Loucy (cell line): Measurements from ENCODE around the gene IRF2BPL.

Experiments
- H2AFZ ChIP-seq: fragments of 200-600 bp; sonication (generic); 2 replicates; pipeline ENCODE4 v1.6.0; 2016; ENCODE audit warnings: antibody characterized with exemption, mild to moderate bottlenecking, low read length, moderate library complexity
- H3F3A ChIP-seq: fragments of 200-600 bp; 2 replicates; pipeline ENCODE4 v1.6.0; 2016; ENCODE audit warnings: antibody characterized with exemption, low read depth, mild to moderate bottlenecking
- H3K27me3 ChIP-seq: fragments of 200-600 bp; sonication (generic); 2 replicates; pipeline ENCODE4 v1.6.1; 2014; ENCODE audit warnings: low read length, mild to moderate bottlenecking; ENCODE audit not compliant: insufficient read depth, poor library complexity, severe bottlenecking
- H3K36me3 ChIP-seq: fragments of 200-600 bp; sonication (generic); 2 replicates; pipeline ENCODE4 v1.6.1; 2016; ENCODE audit warnings: low read length; ENCODE audit not compliant: insufficient read depth
- H3K4me1 ChIP-seq: fragments of 200-600 bp; sonication (generic); 2 replicates; pipeline ENCODE4 v1.5.1; 2014; ENCODE audit warnings: low read length, mild to moderate bottlenecking; ENCODE audit not compliant: insufficient read depth, poor library complexity, severe bottlenecking
- H3K4me2 ChIP-seq: fragments of 200-600 bp; sonication (generic); 2 replicates; pipeline ENCODE4 v1.6.0; 2014; ENCODE audit warnings: antibody characterized with exemption, low read length, low read depth, mild to moderate bottlenecking; ENCODE audit not compliant: poor library complexity, severe bottlenecking
- H3K4me3 ChIP-seq: fragments of 200-600 bp; sonication (generic); 2 replicates; pipeline ENCODE4 v1.5.1; 2014; ENCODE audit warnings: low read length, mild to moderate bottlenecking, mixed read lengths; ENCODE audit not compliant: poor library complexity, severe bottlenecking
- H3K79me2 ChIP-seq: fragments of 200-600 bp; sonication (generic); 2 replicates; pipeline ENCODE4 v1.6.1; 2014; ENCODE audit warnings: low read length; ENCODE audit not compliant: insufficient read depth
- H3K9ac ChIP-seq: fragments of 200-600 bp; sonication (generic); 2 replicates; pipeline ENCODE4 v1.6.0; 2014; ENCODE audit warnings: mild to moderate bottlenecking, low read depth, low read length, moderate library complexity; ENCODE audit not compliant: poor library complexity, severe bottlenecking
- H3K9me2 ChIP-seq: fragments of 200-600 bp; sonication (generic); replicated peaks from 2 replicates; pipeline ENCODE4 v1.6.1; 2016; ENCODE audit warnings: low read depth, low read length, mixed read lengths
- H3K9me3 ChIP-seq: fragments of 200-600 bp; sonication (generic); 2 replicates; pipeline ENCODE4 v1.6.1; 2014; ENCODE audit warnings: mild to moderate bottlenecking, antibody characterized with exemption, low read length, low read depth; ENCODE audit not compliant: insufficient read depth
- H4K20me1 ChIP-seq: fragments of 200-600 bp; sonication (generic); 2 replicates; pipeline ENCODE4 v1.6.0; 2014; ENCODE audit warnings: antibody characterized with exemption, low read length, mild to moderate bottlenecking; ENCODE audit not compliant: insufficient read depth, poor library complexity, severe bottlenecking
- EZH2phosphoT487 ChIP-seq: fragments of 200-600 bp; IDR thresholded peaks from 2 replicates; pipeline ENCODE4 v1.6.1; 2018; ENCODE audit warnings: antibody characterized with exemption, mild to moderate bottlenecking, moderate library complexity, borderline replicate concordance
- TF ChIP-seq, protein P1 (sequence below): fragments of 200-600 bp; sonication (generic); conservative IDR thresholded peaks from 2 replicates; pipeline ENCODE4 v1.5.1; 2014; ENCODE audit warnings: mild to moderate bottlenecking, antibody characterized with exemption, low read length

Gene IRF2BPL

DNA sequence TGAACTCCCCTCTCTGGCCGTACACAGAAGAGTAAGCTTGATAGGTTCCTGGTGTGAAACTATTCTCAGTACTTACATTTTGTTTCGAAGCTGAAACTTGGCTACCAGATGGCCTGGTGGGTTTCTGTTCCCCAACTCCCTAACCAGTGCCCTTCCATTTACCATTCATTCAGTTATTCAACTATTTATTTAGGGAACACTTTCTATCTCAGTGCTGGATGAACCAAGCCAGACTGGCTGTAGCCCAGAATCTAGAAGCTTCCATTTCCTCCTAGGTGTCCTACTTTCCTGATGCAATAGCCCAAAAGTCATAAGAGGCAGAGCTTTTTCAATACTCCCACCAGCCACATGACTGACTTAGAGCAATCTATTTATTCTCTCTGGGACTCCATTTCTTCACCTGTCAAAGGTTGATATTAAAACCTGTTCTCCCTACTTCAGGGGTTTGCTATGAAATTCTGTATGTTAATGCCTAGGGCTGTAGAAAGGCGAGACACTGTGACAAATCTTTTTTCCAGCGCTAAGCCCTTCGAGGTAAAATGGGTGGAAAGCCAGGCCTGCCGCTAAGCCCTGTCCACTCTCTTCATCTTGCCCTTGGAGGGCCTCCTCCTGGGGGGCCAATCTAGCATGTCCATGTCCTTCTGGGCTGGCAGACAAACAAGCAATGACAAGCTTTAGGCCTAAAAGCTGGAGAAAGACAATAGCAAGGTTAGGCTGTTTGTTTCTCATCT lies 8.1 kb upstream of the IRF2BPL start:
- H3K9me2 ChIP-seq: no peaks in the 10 kb centered on the region
- no peaks in the 10 kb centered on the region for H3K36me3 ChIP-seq
- no peaks in the 10 kb centered on the region for H3K27me3 ChIP-seq
- H4K20me1 ChIP-seq: no peaks in the 10 kb centered on the region
- peak overlapping the region; percentile 91 for H3K4me2 ChIP-seq
- no peak overlapping the region for H2AFZ ChIP-seq
- H3K79me2 ChIP-seq: peaks cover 21% of the 10 kb centered on the region; the same call in 1 of the 2 replicates
- H3K4me3 ChIP-seq: no peak overlapping the region
- no peak for TF ChIP-seq EZH2phosphoT487
- TF ChIP-seq, protein P1, sequence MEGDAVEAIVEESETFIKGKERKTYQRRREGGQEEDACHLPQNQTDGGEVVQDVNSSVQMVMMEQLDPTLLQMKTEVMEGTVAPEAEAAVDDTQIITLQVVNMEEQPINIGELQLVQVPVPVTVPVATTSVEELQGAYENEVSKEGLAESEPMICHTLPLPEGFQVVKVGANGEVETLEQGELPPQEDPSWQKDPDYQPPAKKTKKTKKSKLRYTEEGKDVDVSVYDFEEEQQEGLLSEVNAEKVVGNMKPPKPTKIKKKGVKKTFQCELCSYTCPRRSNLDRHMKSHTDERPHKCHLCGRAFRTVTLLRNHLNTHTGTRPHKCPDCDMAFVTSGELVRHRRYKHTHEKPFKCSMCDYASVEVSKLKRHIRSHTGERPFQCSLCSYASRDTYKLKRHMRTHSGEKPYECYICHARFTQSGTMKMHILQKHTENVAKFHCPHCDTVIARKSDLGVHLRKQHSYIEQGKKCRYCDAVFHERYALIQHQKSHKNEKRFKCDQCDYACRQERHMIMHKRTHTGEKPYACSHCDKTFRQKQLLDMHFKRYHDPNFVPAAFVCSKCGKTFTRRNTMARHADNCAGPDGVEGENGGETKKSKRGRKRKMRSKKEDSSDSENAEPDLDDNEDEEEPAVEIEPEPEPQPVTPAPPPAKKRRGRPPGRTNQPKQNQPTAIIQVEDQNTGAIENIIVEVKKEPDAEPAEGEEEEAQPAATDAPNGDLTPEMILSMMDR: no peak
- H3F3A ChIP-seq: peaks cover 32% of the 10 kb centered on the region
- H3K4me1 ChIP-seq: peaks cover 73% of the 10 kb centered on the region
- peak overlapping the region; percentile 82 for H3K9ac ChIP-seq
- H3K9me3 ChIP-seq: no peaks in the 10 kb centered on the region

DNA sequence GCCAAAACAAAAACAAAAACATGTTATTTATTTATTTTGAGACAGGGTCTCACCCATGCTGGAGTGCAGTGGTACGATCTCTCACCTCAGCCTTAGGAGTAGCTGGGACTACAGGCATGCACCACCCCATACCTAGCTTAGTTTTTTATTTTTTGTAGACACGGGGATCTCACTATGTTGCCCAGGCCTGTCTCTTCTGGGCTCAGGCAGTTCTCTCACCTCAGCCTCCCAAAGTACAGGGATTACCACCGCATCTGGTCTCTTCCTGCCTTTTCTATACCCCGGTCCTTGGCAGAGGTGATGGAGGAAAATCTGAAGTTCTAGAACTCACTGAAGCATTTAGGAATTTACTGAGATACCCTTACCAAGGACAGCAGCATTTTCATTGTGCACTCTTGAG lies 6.8 kb upstream of the IRF2BPL start:
- Histone ChIP-seq H4K20me1 (no peaks in the 10 kb centered on the region), H3K36me3 (no peaks in the 10 kb centered on the region), H2AFZ (no peak overlapping the region), H3F3A (peaks cover 24% of the 10 kb centered on the region), H3K9ac (no peak overlapping the region), H3K79me2 (peaks cover 21% of the 10 kb centered on the region; the same call in 1 of the 2 replicates), H3K9me2 (no peaks in the 10 kb centered on the region), H3K4me3 (no peak overlapping the region), H3K9me3 (no peaks in the 10 kb centered on the region), H3K4me2 (peak overlapping the region; percentile 87), H3K27me3 (no peaks in the 10 kb centered on the region), H3K4me1 (peaks cover 66% of the 10 kb centered on the region)
- no peak for TF ChIP-seq EZH2phosphoT487
- TF ChIP-seq, protein P1: no peak

DNA sequence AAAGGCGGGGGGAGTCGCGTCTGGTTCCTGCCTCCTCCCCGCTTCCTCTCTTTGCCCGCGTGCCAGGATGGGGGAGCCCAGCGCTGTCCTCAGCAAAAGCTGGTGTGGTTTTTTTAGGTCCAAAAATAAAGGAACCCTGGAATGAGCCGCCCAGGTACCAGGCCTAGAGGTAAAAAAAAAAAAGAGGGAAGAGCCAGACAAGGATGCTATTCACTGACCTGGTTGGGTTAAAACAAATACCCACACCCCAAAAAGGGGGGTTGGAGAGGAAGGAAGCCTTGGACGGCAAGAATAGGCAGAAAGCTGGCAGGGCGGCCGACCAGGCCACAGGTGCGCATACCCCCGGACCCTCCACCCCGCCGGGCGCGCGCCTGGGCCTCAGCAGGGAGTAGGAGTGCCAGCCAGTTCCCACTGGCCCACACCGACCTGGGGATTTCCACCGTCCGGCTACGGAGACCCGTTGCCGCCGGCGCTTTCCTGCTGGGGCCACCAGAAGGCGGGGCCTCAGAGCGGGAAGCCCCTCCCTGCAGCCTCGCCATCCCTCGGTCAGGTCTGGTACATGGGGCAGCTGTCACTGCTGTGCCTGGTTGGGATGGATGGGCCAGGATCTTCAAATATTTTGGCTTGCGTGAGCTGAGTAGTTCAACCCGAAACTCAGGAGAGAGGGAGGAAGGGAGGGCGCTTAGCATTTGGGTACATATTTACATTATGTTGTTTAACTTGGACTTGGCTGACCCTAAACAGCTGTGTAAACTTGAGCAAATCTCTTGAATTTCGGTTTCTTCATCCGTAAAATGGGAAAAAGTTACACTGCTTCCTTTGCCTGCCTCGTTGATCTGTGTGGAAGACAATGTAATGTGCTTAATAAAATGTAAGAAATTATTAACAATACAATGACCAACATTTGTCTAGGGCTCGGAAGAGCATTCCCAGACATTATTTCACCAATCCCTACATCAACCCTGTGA lies 5.4 kb upstream of the IRF2BPL start:
- Histone ChIP-seq H3K9me2 (no peaks in the 10 kb centered on the region), H3K9me3 (no peaks in the 10 kb centered on the region), H3K27me3 (no peaks in the 10 kb centered on the region), H3F3A (peaks cover 16% of the 10 kb centered on the region), H3K9ac (peak overlapping the region; percentile 95), H2AFZ (peak overlapping the region; percentile 45), H3K79me2 (peaks cover 21% of the 10 kb centered on the region; the same call in 1 of the 2 replicates), H4K20me1 (no peaks in the 10 kb centered on the region), H3K36me3 (no peaks in the 10 kb centered on the region), H3K4me3 (peak overlapping the region; percentile 82), H3K4me2 (peak overlapping the region; percentile 87), H3K4me1 (peaks cover 60% of the 10 kb centered on the region)
- TF ChIP-seq, protein P1: no peak
- TF ChIP-seq EZH2phosphoT487: no peak
